Kidney epithelial cell (primary cell): ENCODE data around the gene GABBR2. TPM values are rescaled to one million over a fixed set of nuclear protein-coding genes. Genes with fewer than 3 reads are reported as not detected.
"Not testable (repeated sequence)": the region's sequence is repeated elsewhere in the genome, so short reads cannot be mapped to it uniquely, and the experiment has no call there.

Experiments used
- DNase-seq: peaks from one replicate; pipeline ENCODE4 v3.0.0-alpha.2; 2010; ENCODE audit warnings: low read depth
- H3K27me3 ChIP-seq: 2 replicates; pipeline ENCODE4 v1.6.0; 2011; ENCODE audit warnings: low read length; ENCODE audit not compliant: control insufficient read depth, insufficient read depth
- H3K36me3 ChIP-seq: 2 replicates; pipeline ENCODE4 v1.5.1; 2011; ENCODE audit warnings: low read length; ENCODE audit not compliant: control insufficient read depth, insufficient read depth
- H3K4me3 ChIP-seq: 2 replicates; pipeline ENCODE4 v1.5.1; 2011; ENCODE audit warnings: low read depth, mild to moderate bottlenecking, control low read depth, low read length
- total RNA-seq: library from RNA; depleted of rRNA; stranded (reverse); fragments of >200 nt; gene quantifications from 2 replicates; pipeline ENCODE4 v1.2.3, GENCODE V29; 2015
- TF ChIP-seq, protein P1 (sequence below): IDR thresholded peaks from 2 replicates; pipeline ENCODE4 v1.5.1; 2011; ENCODE audit warnings: mild to moderate bottlenecking, moderate library complexity, low read length, control low read depth, inconsistent platforms; ENCODE audit not compliant: insufficient read depth, poor library complexity, severe bottlenecking

Gene GABBR2
- total RNA-seq, 1 donor from 2014 or later = 10.8 TPM

GRCh38 chr9:98472216-98472615, 236.5 kb downstream of the GABBR2 start:
- no peak for DNase-seq

DNA sequence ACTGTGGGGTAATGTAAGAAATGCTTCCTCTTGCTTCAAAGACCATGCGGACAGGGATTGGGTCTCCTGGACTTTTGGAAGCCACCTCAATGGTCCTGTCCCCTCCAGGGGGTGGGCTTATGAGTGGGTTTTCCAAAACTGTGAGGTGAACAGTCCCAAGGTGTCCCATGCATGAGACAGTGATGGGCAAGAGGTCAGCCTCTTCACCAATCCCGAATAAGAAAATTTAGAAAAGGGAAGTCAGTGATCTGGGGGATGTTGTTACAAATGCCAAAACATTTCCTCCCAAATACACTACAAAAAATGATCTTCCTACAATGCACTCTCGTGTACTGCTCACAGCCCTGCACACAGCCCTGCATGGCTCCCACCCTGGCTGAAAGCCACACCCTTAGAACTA, 237.6 kb downstream of the GABBR2 start:
- Histone ChIP-seq H3K36me3 (no peaks in the 10 kb centered on the region), H3K4me3 (no peak overlapping the region), H3K27me3 (no peaks in the 10 kb centered on the region)
- no peak for DNase-seq
- TF ChIP-seq, protein P1, sequence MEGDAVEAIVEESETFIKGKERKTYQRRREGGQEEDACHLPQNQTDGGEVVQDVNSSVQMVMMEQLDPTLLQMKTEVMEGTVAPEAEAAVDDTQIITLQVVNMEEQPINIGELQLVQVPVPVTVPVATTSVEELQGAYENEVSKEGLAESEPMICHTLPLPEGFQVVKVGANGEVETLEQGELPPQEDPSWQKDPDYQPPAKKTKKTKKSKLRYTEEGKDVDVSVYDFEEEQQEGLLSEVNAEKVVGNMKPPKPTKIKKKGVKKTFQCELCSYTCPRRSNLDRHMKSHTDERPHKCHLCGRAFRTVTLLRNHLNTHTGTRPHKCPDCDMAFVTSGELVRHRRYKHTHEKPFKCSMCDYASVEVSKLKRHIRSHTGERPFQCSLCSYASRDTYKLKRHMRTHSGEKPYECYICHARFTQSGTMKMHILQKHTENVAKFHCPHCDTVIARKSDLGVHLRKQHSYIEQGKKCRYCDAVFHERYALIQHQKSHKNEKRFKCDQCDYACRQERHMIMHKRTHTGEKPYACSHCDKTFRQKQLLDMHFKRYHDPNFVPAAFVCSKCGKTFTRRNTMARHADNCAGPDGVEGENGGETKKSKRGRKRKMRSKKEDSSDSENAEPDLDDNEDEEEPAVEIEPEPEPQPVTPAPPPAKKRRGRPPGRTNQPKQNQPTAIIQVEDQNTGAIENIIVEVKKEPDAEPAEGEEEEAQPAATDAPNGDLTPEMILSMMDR = no peak

More at GRCh38 chr9:98472216-98472615, 236.5 kb downstream of the GABBR2 start:
- Histone ChIP-seq H3K27me3 (no peaks in the 10 kb centered on the region), H3K4me3 (no peak overlapping the region), H3K36me3 (no peaks in the 10 kb centered on the region)
- TF ChIP-seq, protein P1 = no peak

- Histone ChIP-seq H3K36me3 (no peaks in the 10 kb centered on the region), H3K4me3 (no peak overlapping the region), H3K27me3 (no peaks in the 10 kb centered on the region)
- DNase-seq = no peak
- TF ChIP-seq, protein P1 = no peak
These were observed 240.0 kb downstream of the GABBR2 start for GRCh38 chr9:98468567-98469239.

DNA sequence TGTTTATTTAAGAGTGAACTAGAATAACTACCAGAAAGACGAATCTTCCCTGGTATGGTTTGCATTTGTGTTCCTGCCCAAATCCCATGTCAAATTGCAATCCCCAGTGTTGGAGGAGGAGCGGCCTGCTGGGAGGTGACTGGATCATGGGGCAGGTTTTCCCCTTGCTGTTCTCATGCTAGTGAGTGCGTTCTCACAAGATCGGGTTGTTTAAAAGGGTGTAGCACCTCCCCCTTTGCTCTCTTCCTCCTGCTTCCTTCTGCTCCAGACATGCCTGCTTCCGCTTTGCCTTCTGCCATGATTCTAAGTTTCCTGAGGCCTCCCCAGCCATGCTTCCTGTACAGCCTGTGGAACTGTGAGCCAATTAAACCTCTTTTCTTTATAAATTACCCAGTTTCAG, 242.9 kb downstream of the GABBR2 start:
- Histone ChIP-seq H3K27me3 (no peaks in the 10 kb centered on the region), H3K36me3 (no peaks in the 10 kb centered on the region), H3K4me3 (no peak overlapping the region)
- TF ChIP-seq, protein P1 = no peak
- no peak for DNase-seq

GRCh38 chr9:98464156-98464690, 244.5 kb downstream of the GABBR2 start:
- not testable (repeated sequence) for H3K27me3 ChIP-seq, H3K36me3 ChIP-seq, DNase-seq, H3K4me3 ChIP-seq

DNA sequence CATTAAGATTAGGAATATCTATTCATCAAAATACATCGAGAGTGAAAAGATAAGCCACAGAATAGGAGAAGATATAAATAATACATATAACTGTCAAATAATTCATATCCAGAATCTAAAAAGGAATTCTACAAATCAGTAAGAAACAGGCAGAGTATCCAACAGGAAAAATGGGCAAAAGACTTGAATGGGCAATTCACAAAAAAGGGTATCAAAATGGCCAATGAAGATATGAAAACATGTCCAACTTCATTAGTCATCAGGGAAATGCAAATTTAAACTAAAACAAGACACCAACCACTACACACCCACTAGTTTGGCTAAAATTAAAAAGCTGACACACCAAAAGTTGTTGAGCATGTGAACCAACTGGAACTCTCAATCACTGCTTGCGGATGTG, 246.4 kb downstream of the GABBR2 start:
- H3K27me3 ChIP-seq = no peaks in the 10 kb centered on the region
- no peak overlapping the region for H3K4me3 ChIP-seq
- TF ChIP-seq, protein P1 = no peak
- no peak for DNase-seq
- H3K36me3 ChIP-seq = no peaks in the 10 kb centered on the region
